GM23248 (cell line): ENCODE data around the gene MYH7.

ENCODE experiments used
- EZH2 ChIP-seq: fragments of 200-600 bp; sonication (generic); IDR thresholded peaks from 2 replicates; pipeline ENCODE4 v1.6.1; 2018; ENCODE audit warnings: antibody characterized with exemption, mild to moderate bottlenecking; ENCODE audit not compliant: insufficient read depth, poor library complexity, severe bottlenecking
- EZH2phosphoT487 ChIP-seq: fragments of 200-600 bp; sonication (generic); IDR thresholded peaks from 2 replicates; pipeline ENCODE4 v1.6.1; 2018; ENCODE audit warnings: antibody characterized with exemption, moderate library complexity, mild to moderate bottlenecking, low read depth; ENCODE audit not compliant: insufficient read depth

DNA sequence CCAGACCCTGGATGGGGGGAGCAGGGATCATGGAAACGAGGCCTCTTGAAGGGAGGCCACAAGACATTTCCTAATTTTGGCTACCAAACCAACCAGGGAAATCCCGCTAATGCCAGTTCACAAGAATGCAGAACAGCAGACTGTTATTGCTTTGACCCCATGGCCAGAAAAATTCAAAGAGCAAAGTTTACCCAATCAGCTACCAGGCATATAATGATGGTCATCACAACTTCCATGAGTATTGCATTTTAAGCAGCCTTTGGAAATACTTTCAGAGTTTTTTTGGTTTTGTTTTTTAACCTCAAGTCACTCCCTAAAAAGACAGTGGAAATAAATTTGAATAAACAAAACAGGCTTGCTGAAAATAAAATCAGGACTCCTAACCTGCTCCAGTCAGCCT, 63.0 kb downstream of the MYH7 start, which contains the start of gene IL25:
- TF ChIP-seq EZH2 (no peak), EZH2phosphoT487 (no peak)
